Loucy (cell line): Measurements from ENCODE around the gene S1PR4.

Experiments used
- H2AFZ ChIP-seq: fragments of 200-600 bp; sonication (generic); 2 replicates; pipeline ENCODE4 v1.6.0; 2016; ENCODE audit warnings: antibody characterized with exemption, mild to moderate bottlenecking, low read length, moderate library complexity
- H3F3A ChIP-seq: fragments of 200-600 bp; 2 replicates; pipeline ENCODE4 v1.6.0; 2016; ENCODE audit warnings: antibody characterized with exemption, low read depth, mild to moderate bottlenecking
- H3K27me3 ChIP-seq: fragments of 200-600 bp; sonication (generic); 2 replicates; pipeline ENCODE4 v1.6.1; 2014; ENCODE audit warnings: low read length, mild to moderate bottlenecking; ENCODE audit not compliant: insufficient read depth, poor library complexity, severe bottlenecking
- H3K36me3 ChIP-seq: fragments of 200-600 bp; sonication (generic); 2 replicates; pipeline ENCODE4 v1.6.1; 2016; ENCODE audit warnings: low read length; ENCODE audit not compliant: insufficient read depth
- H3K4me1 ChIP-seq: fragments of 200-600 bp; sonication (generic); 2 replicates; pipeline ENCODE4 v1.5.1; 2014; ENCODE audit warnings: low read length, mild to moderate bottlenecking; ENCODE audit not compliant: insufficient read depth, poor library complexity, severe bottlenecking
- H3K4me2 ChIP-seq: fragments of 200-600 bp; sonication (generic); 2 replicates; pipeline ENCODE4 v1.6.0; 2014; ENCODE audit warnings: antibody characterized with exemption, low read length, low read depth, mild to moderate bottlenecking; ENCODE audit not compliant: poor library complexity, severe bottlenecking
- H3K4me3 ChIP-seq: fragments of 200-600 bp; sonication (generic); 2 replicates; pipeline ENCODE4 v1.5.1; 2014; ENCODE audit warnings: low read length, mild to moderate bottlenecking, mixed read lengths; ENCODE audit not compliant: poor library complexity, severe bottlenecking
- H3K79me2 ChIP-seq: fragments of 200-600 bp; sonication (generic); 2 replicates; pipeline ENCODE4 v1.6.1; 2014; ENCODE audit warnings: low read length; ENCODE audit not compliant: insufficient read depth
- H3K9ac ChIP-seq: fragments of 200-600 bp; sonication (generic); 2 replicates; pipeline ENCODE4 v1.6.0; 2014; ENCODE audit warnings: mild to moderate bottlenecking, low read depth, low read length, moderate library complexity; ENCODE audit not compliant: poor library complexity, severe bottlenecking
- H3K9me2 ChIP-seq: fragments of 200-600 bp; sonication (generic); replicated peaks from 2 replicates; pipeline ENCODE4 v1.6.1; 2016; ENCODE audit warnings: low read depth, low read length, mixed read lengths
- H3K9me3 ChIP-seq: fragments of 200-600 bp; sonication (generic); 2 replicates; pipeline ENCODE4 v1.6.1; 2014; ENCODE audit warnings: mild to moderate bottlenecking, antibody characterized with exemption, low read length, low read depth; ENCODE audit not compliant: insufficient read depth
- H4K20me1 ChIP-seq: fragments of 200-600 bp; sonication (generic); 2 replicates; pipeline ENCODE4 v1.6.0; 2014; ENCODE audit warnings: antibody characterized with exemption, low read length, mild to moderate bottlenecking; ENCODE audit not compliant: insufficient read depth, poor library complexity, severe bottlenecking
- EZH2phosphoT487 ChIP-seq: fragments of 200-600 bp; IDR thresholded peaks from 2 replicates; pipeline ENCODE4 v1.6.1; 2018; ENCODE audit warnings: antibody characterized with exemption, mild to moderate bottlenecking, moderate library complexity, borderline replicate concordance
- TF ChIP-seq, protein P1 (sequence below): fragments of 200-600 bp; sonication (generic); conservative IDR thresholded peaks from 2 replicates; pipeline ENCODE4 v1.5.1; 2014; ENCODE audit warnings: mild to moderate bottlenecking, antibody characterized with exemption, low read length

Gene S1PR4

DNA sequence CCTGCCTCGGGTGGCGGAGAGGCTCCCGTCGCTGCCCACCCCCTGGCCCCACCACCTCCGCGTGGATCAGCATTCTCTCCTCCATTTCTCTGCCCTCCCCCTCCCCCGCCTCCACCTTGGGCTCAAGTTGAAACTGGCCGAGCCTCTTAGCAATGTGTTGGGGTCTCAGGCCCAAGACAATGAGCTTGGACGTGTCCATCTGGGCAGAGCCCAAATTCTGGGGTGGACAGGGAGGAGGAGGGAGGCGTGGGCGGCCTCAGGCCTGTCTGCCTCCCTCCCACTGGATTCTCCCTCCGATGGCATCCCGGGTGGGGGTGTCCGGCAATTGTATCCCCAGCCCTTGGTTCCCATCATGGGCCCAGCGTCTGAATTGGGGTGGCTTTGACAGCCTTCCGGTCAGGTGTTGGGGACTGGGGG is 47.1 kb downstream of the S1PR4 start:
- H3K4me3 ChIP-seq = no peak overlapping the region
- no peaks in the 10 kb centered on the region for H4K20me1 ChIP-seq
- no peaks in the 10 kb centered on the region for H3K9me2 ChIP-seq
- no peaks in the 10 kb centered on the region for H3K4me1 ChIP-seq
- no peak overlapping the region for H3K9ac ChIP-seq
- no peaks in the 10 kb centered on the region for H3K9me3 ChIP-seq
- no peak for TF ChIP-seq EZH2phosphoT487
- TF ChIP-seq, protein P1, sequence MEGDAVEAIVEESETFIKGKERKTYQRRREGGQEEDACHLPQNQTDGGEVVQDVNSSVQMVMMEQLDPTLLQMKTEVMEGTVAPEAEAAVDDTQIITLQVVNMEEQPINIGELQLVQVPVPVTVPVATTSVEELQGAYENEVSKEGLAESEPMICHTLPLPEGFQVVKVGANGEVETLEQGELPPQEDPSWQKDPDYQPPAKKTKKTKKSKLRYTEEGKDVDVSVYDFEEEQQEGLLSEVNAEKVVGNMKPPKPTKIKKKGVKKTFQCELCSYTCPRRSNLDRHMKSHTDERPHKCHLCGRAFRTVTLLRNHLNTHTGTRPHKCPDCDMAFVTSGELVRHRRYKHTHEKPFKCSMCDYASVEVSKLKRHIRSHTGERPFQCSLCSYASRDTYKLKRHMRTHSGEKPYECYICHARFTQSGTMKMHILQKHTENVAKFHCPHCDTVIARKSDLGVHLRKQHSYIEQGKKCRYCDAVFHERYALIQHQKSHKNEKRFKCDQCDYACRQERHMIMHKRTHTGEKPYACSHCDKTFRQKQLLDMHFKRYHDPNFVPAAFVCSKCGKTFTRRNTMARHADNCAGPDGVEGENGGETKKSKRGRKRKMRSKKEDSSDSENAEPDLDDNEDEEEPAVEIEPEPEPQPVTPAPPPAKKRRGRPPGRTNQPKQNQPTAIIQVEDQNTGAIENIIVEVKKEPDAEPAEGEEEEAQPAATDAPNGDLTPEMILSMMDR = no peak
- no peaks in the 10 kb centered on the region for H3K36me3 ChIP-seq
- no peaks in the 10 kb centered on the region for H3K79me2 ChIP-seq
- no peak overlapping the region for H2AFZ ChIP-seq
- H3K27me3 ChIP-seq = no peaks in the 10 kb centered on the region
- H3F3A ChIP-seq = no peaks in the 10 kb centered on the region
- no peak overlapping the region for H3K4me2 ChIP-seq

DNA sequence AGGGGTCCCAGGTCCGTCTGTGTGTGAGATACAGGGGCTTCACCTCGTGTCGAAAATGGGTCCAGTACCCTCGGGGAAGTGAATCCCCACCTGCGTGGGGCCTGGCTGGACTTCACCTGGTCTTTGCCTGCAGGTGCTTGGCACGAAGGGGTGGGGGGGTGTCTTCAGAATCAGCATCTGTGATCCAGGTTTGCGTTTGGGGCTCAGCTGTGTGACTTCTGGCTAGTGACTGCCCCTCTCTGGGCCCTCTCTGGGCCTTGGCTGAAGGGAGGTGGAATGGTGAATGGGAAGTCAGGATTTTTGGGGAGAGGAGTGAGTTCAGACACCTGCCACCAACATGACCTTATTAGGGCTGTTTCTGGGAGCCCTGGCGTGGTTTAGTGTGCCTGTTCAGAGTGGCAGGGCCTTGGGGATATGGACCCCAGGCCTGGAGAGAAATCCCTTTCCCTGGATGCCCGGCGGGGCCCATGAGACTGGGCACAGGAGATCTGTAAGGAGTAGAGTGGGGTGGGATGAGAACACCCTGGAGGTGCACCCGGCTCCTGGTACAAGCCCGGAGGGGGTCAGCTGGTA is 48.6 kb downstream of the S1PR4 start:
- Histone ChIP-seq H2AFZ (no peak overlapping the region), H3K9ac (no peak overlapping the region), H3K79me2 (no peaks in the 10 kb centered on the region), H3K4me1 (no peaks in the 10 kb centered on the region), H3K9me3 (no peaks in the 10 kb centered on the region), H3K36me3 (no peaks in the 10 kb centered on the region), H3K9me2 (no peaks in the 10 kb centered on the region), H3K27me3 (no peaks in the 10 kb centered on the region), H3K4me2 (no peak overlapping the region), H4K20me1 (no peaks in the 10 kb centered on the region), H3F3A (no peaks in the 10 kb centered on the region), H3K4me3 (no peak overlapping the region)
- no peak for TF ChIP-seq EZH2phosphoT487
- TF ChIP-seq, protein P1 = no peak

DNA sequence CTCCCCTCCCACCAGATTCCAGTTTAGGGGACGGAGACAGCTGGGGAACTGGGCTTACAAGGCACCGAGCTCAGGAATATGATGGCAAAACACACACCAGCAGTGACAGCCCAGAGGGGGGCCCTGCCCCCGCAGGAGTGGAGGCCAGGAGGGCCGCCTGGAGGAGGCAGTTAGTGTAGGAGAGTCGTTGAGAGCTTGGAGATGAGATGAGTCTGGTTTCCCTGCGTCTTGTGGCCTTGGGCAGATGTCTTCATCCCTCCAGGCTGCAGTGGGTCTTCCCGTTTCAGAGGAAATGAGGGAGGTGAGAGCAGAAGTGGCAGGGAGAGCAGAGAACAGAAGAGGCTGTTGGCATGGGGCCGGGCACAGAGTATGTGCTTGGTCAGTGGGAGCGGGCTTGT is 50.8 kb downstream of the S1PR4 start:
- H3K9ac ChIP-seq = no peak overlapping the region
- H4K20me1 ChIP-seq = no peaks in the 10 kb centered on the region
- H3K27me3 ChIP-seq = no peaks in the 10 kb centered on the region
- H3K4me3 ChIP-seq = no peak overlapping the region
- TF ChIP-seq, protein P1 = no peak
- TF ChIP-seq EZH2phosphoT487 = no peak
- H3K79me2 ChIP-seq = no peaks in the 10 kb centered on the region
- H3K9me2 ChIP-seq = no peaks in the 10 kb centered on the region
- H3K4me1 ChIP-seq = no peaks in the 10 kb centered on the region
- H3K4me2 ChIP-seq = no peak overlapping the region
- no peaks in the 10 kb centered on the region for H3K36me3 ChIP-seq
- no peaks in the 10 kb centered on the region for H3K9me3 ChIP-seq
- no peaks in the 10 kb centered on the region for H3F3A ChIP-seq
- H2AFZ ChIP-seq = no peak overlapping the region
